ENCODE data around the gene GABARAP.
A peak's percentile ranks its signal among the peaks of the same experiment; 100 is the strongest.

Gene GABARAP

DNA sequence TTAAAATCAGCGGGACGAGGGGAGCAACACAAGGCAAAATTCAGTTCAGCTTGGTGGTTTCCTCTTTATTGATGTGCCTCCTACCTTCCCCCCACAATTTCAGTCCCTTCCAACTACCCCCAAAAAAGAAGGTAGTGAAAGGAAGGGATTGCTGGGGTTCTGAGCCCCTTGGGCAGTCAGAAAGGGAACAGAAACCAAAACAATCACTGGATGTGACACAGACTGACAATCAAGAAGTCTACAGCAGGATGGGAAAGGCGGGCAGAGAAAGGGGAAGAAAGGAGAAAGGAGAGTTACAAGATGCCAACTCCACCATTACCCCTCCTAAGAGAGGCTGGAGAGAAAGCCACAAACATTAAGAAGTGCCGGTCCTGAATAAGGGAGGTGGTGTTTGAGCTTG is 1.9 kb downstream of the GABARAP start:
- Histone ChIP-seq H3K27me3 (ENCODE audit: low read depth) (no peaks in the 10 kb centered on the region), H3K4me3 (peak overlapping the region; percentile 6; the same call in 1 of the 2 replicates), H3K36me3 (replicated peaks) (peaks cover 61% of the 10 kb centered on the region), H3K9me3 (no peaks in the 10 kb centered on the region; the same call in 1 of the 2 replicates), H3K4me1 (peaks cover 19% of the 10 kb centered on the region)
- in situ Hi-C loops (cut with MboI; ENCODE audit: low sequenced_read_pairs) = loop anchor here (10.0 to 25.0 kb wide), 2 partner anchors 244 to 922 kb away; partner anchors contain the start of genes PER1, POLR2A, SLC35G6 and VAMP2
- DNase-seq (ENCODE audit: low spot score in 2 of 2) = no peak

- Histone ChIP-seq H3K4me1 (peaks cover 23% of the 10 kb centered on the region), H3K36me3 (replicated peaks) (peaks cover 63% of the 10 kb centered on the region)
- in situ Hi-C loops (cut with MboI; ENCODE audit: low sequenced_read_pairs) = loop anchor here (10.0 to 25.0 kb wide), 2 partner anchors 245 to 923 kb away; partner anchors contain the start of genes PER1, POLR2A, SLC35G6 and VAMP2
These were observed 2.9 kb downstream of the GABARAP start, which contains the start of gene PHF23 for GRCh38 chr17:7239091-7240027. TSS of gene PHF23 (minus strand) at chr17:7239457. CDS start at chr17:7239279, 178 bp downstream.

DNA sequence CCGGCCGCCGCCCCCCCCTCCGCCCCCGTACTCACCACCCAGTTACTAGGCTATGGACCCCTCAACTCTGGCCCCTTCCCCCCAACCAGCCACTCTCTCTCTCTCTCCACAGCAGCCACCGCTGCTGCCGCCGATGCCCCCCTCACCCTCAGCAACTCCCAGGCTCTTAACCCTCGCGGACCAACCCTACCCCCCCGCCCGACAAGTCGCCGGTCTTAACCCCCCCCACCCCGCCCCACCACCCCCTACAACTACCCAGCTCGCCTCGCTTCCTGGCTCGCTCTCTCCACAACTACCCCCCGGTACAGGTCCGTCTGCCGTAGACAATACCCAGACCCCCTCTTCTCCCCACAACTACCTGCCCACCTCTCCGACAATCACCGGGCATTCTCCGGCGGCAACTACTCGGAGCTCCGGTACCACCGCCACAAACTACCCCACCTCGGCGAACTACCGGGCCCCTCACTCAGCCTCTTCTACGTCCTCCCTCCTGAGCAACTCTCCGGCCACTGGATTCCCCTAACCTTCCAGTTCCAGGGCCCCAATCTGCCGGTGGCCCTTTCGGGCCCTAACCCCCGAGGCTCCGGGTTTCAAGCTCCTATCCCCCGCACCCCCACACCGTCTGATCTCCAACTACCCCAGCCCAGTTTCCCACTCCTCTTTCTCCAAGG is 3.7 kb downstream of the GABARAP start:
- peaks cover 23% of the 10 kb centered on the region for H3K4me1 ChIP-seq
- no peaks in the 10 kb centered on the region for H3K27me3 ChIP-seq (ENCODE audit: low read depth)
- peak overlapping the region; percentile 95 for H3K4me3 ChIP-seq
- in situ Hi-C loops (cut with MboI; ENCODE audit: low sequenced_read_pairs) = loop anchor here (25.0 kb wide), 1 partner anchor 924 kb away; the partner anchor contains the start of genes PER1 and VAMP2
- H3K36me3 ChIP-seq (replicated peaks) = peaks cover 56% of the 10 kb centered on the region
- peak in 1 of 2 experiments; percentile 47 for DNase-seq (ENCODE audit: low spot score in 2 of 2)
- H3K9me3 ChIP-seq = no peaks in the 10 kb centered on the region; the same call in 1 of the 2 replicates

More at GRCh38 chr17:7239091-7240027, 2.9 kb downstream of the GABARAP start, which contains the start of gene PHF23:
- peak within 1 kb of the TSS; percentile 95 for H3K4me3 ChIP-seq
- H3K27me3 ChIP-seq (ENCODE audit: low read depth) = no peaks in the 10 kb centered on the region
- H3K9me3 ChIP-seq = no peaks in the 10 kb centered on the region; the same call in 1 of the 2 replicates
- DNase-seq (ENCODE audit: low spot score in 2 of 2) = peak; percentile 99

GRCh38 chr17:7237761-7238419 is 4.4 kb downstream of the GABARAP start:
- Histone ChIP-seq H3K4me1 (peaks cover 20% of the 10 kb centered on the region), H3K36me3 (replicated peaks) (peaks cover 52% of the 10 kb centered on the region), H3K9me3 (no peaks in the 10 kb centered on the region; the same call in 1 of the 2 replicates), H3K4me3 (peak overlapping the region; percentile 95), H3K27me3 (ENCODE audit: low read depth) (no peaks in the 10 kb centered on the region)
- DNase-seq (ENCODE audit: low spot score in 2 of 2) = peak; percentile 53 to 90
- in situ Hi-C loops (cut with MboI; ENCODE audit: low sequenced_read_pairs) = loop anchor here (25.0 kb wide), 1 partner anchor 924 kb away; the partner anchor contains the start of genes PER1 and VAMP2

DNA sequence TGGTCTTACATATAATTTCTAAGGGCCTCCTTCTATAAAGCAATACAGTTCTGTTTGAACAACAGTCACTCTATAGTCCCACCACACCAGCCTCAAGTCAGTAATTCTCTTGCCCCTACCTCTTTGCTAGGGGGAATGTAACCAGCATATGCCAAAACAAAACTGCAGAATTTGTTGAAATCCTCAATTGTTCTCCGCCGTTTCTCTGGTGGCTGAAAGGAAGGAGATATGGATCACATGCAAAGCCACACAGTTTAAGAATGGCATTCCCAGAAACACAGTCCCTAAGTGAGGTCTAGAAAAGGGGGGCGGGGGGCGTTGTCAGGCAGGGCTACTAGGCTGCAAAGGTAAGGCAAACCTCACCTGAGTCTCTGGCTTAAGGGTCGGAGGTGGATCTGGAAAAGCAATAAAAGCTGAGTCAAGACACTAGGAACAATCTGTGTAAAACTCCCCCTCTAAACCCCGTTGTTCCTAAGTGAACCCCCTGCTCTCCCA is 4.9 kb downstream of the GABARAP start:
- no peak for DNase-seq (ENCODE audit: low spot score in 2 of 2)
- H3K4me1 ChIP-seq = peaks cover 24% of the 10 kb centered on the region
- peak overlapping the region; percentile 95 for H3K4me3 ChIP-seq
- in situ Hi-C loops (cut with MboI; ENCODE audit: low sequenced_read_pairs) = loop anchor here (25.0 kb wide), 1 partner anchor 925 kb away; the partner anchor contains the start of genes PER1 and VAMP2
- H3K27me3 ChIP-seq (ENCODE audit: low read depth) = no peaks in the 10 kb centered on the region
- H3K9me3 ChIP-seq = no peaks in the 10 kb centered on the region; the same call in 1 of the 2 replicates
- H3K36me3 ChIP-seq (replicated peaks) = peaks cover 52% of the 10 kb centered on the region

GRCh38 chr17:7236808-7237207 is 5.4 kb downstream of the GABARAP start:
- H3K4me3 ChIP-seq = no peak overlapping the region
- no peaks in the 10 kb centered on the region for H3K27me3 ChIP-seq (ENCODE audit: low read depth)
- H3K9me3 ChIP-seq = no peaks in the 10 kb centered on the region; the same call in 1 of the 2 replicates
- peaks cover 52% of the 10 kb centered on the region for H3K36me3 ChIP-seq (replicated peaks)
- in situ Hi-C loops (cut with MboI; ENCODE audit: low sequenced_read_pairs) = loop anchor here (25.0 kb wide), 1 partner anchor 925 kb away; the partner anchor contains the start of genes PER1 and VAMP2
- peaks cover 27% of the 10 kb centered on the region for H3K4me1 ChIP-seq
- DNase-seq (ENCODE audit: low spot score in 2 of 2) = no peak

- H3K36me3 ChIP-seq (replicated peaks) = peaks cover 47% of the 10 kb centered on the region
- peaks cover 23% of the 10 kb centered on the region for H3K4me1 ChIP-seq
- no peaks in the 10 kb centered on the region; the same call in 1 of the 2 replicates for H3K9me3 ChIP-seq
- peak in 1 of 2 experiments; percentile 6 for DNase-seq (ENCODE audit: low spot score in 2 of 2)
- in situ Hi-C loops (cut with MboI; ENCODE audit: low sequenced_read_pairs) = loop anchor here (25.0 kb wide), 1 partner anchor 926 kb away; the partner anchor contains the start of genes PER1 and VAMP2
- no peak overlapping the region for H3K4me3 ChIP-seq
- H3K27me3 ChIP-seq (ENCODE audit: low read depth) = no peaks in the 10 kb centered on the region
These were observed 6.3 kb downstream of the GABARAP start for GRCh38 chr17:7235693-7236665.

DNA sequence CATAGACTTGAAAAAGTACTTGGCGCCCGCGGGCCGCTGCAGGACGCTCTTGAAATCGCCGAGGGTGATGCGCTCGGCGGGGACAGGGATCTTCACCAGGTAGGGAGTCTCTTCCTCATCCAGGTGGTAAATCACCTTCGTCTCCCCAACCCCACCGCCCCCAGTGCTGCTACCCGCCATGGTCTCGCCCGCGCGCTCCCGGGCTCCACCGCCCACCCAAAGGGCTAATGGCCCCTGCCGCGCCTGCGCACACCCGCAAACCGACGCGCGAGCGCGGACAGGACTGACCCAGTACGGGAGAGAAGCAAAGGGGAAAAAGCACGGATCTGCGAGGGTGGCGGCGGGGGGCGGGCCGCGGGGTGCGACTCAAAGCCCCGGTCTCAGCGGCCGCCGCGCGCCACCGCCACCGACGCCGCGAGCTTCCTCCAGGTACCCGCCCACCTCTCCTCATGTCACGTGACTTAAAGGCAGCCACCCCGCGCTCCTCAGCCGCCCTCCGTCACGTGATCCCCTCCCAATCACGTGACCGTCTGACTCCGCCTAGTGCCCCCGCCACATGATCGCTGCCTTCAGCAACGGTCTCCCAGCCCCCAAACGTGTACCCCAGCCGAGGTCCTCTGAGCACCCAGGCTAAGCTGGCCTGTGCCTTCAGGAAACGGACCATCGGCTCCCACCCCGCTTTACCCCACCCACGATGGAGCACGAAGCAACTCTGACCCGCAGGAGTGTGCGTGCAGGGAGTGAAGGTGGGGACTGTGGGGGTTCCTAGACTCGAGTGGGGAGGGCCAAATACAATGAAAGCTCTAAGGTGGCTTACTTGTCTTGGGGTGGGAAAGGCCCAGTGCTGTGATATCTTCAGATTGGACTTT is 7.9 kb downstream of the GABARAP start, which contains the start of gene DVL2:
Gene DVL2, minus strand, starts transcription at position 435 of the 869 bp plus-strand sequence. Its CDS starts 255 bp downstream, at position 180.
- in situ Hi-C loops (cut with MboI; ENCODE audit: low sequenced_read_pairs) = loop anchor here (25.0 kb wide), 1 partner anchor 928 kb away; the partner anchor contains the start of genes PER1 and VAMP2
- H3K4me3 ChIP-seq = peak within 1 kb of the TSS; percentile 87
- H3K27me3 ChIP-seq (ENCODE audit: low read depth) = no peaks in the 10 kb centered on the region
- peak; percentile 97 for DNase-seq (ENCODE audit: low spot score in 2 of 2)
- no peaks in the 10 kb centered on the region; the same call in 1 of the 2 replicates for H3K9me3 ChIP-seq
- peaks cover 53% of the 10 kb centered on the region for H3K36me3 ChIP-seq (replicated peaks)
- peaks cover 16% of the 10 kb centered on the region for H3K4me1 ChIP-seq

GRCh38 chr17:7233701-7234082 is 8.6 kb downstream of the GABARAP start:
- peak overlapping the region; percentile 87 for H3K4me3 ChIP-seq
- DNase-seq (ENCODE audit: low spot score in 2 of 2) = no peak
- H3K27me3 ChIP-seq (ENCODE audit: low read depth) = no peaks in the 10 kb centered on the region
- H3K36me3 ChIP-seq (replicated peaks) = peaks cover 54% of the 10 kb centered on the region
- in situ Hi-C loops (cut with MboI; ENCODE audit: low sequenced_read_pairs) = loop anchor here (25.0 kb wide), 1 partner anchor 929 kb away; the partner anchor contains the start of genes PER1 and VAMP2
- H3K9me3 ChIP-seq = no peaks in the 10 kb centered on the region
- peaks cover 16% of the 10 kb centered on the region for H3K4me1 ChIP-seq

- Histone ChIP-seq H3K36me3 (replicated peaks) (peaks cover 64% of the 10 kb centered on the region), H3K4me3 (peak overlapping the region; percentile 87; the same call in 1 of the 2 replicates), H3K9me3 (no peaks in the 10 kb centered on the region), H3K4me1 (peaks cover 14% of the 10 kb centered on the region), H3K27me3 (ENCODE audit: low read depth) (no peaks in the 10 kb centered on the region)
- in situ Hi-C loops (cut with MboI; ENCODE audit: low sequenced_read_pairs) = loop anchor here (25.0 kb wide), 1 partner anchor 930 kb away; the partner anchor contains the start of genes PER1 and VAMP2
- DNase-seq (ENCODE audit: low spot score in 2 of 2) = no peak
These were observed 10.1 kb downstream of the GABARAP start for GRCh38 chr17:7232114-7232513.

- peaks cover 62% of the 10 kb centered on the region for H3K36me3 ChIP-seq (replicated peaks)
- H3K27me3 ChIP-seq (ENCODE audit: low read depth) = no peaks in the 10 kb centered on the region
- in situ Hi-C loops (cut with MboI; ENCODE audit: low sequenced_read_pairs) = loop anchor here (25.0 kb wide), 1 partner anchor 933 kb away; the partner anchor contains the start of genes PER1 and VAMP2
- no peaks in the 10 kb centered on the region for H3K9me3 ChIP-seq
- peaks cover 9% of the 10 kb centered on the region for H3K4me1 ChIP-seq
- H3K4me3 ChIP-seq = no peak overlapping the region
- DNase-seq (ENCODE audit: low spot score in 2 of 2) = no peak
These were observed 12.7 kb downstream of the GABARAP start for GRCh38 chr17:7229504-7229903.
